ENCODE measurements around the gene CISH. TPM values are rescaled to one million over a fixed set of nuclear protein-coding genes. Genes with fewer than 3 reads are reported as not detected.

The CISH gene
- total RNA-seq, result 1.0 and 3.8 TPM in 2 replicates

GRCh38 chr3:50611464-50612233, at the start of gene CISH:
Gene CISH (minus strand): TSS chr3:50611774. CDS start chr3:50611650, 124 bp downstream.

DNA sequence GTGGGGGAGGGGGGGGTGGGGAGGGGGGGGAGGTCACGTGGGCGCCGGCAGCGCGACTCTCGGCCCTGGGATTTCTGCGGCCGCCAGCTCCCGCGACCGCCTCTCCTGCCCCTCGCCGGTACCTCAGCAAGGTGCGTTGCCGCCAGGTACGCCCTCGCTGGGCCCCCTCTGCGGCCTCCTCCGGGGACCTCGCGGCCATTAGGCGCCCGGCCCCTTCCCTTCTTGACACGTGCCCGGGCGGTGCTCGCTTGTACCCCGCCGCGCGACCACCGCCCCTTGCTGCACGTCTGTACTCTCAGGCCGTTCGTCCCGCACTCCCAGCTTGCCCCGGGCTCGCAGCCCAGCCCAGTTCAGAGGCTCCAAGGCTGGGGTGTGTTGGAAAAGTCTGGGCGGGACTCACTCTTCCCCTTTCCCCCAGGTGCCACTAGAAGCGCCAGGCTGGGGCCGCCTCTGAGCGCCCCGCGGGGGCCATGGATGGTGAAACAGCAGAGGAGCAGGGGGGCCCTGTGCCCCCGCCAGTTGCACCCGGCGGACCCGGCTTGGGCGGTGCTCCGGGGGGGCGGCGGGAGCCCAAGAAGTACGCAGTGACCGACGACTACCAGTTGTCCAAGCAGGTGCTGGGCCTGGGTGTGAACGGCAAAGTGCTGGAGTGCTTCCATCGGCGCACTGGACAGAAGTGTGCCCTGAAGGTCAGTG, 5.7 kb upstream of the CISH start, which contains the start of gene MAPKAPK3:
Gene MAPKAPK3 (plus strand): TSS at position 56 of the 696 bp plus-strand sequence. CDS start 415 bp downstream, at position 471.

GRCh38 chr3:50568947-50569749, 42.4 kb downstream of the CISH start, which contains the start of gene HEMK1:
Gene HEMK1 (plus strand): TSS chr3:50569522. CDS start chr3:50571105, 1,583 bp downstream.

DNA sequence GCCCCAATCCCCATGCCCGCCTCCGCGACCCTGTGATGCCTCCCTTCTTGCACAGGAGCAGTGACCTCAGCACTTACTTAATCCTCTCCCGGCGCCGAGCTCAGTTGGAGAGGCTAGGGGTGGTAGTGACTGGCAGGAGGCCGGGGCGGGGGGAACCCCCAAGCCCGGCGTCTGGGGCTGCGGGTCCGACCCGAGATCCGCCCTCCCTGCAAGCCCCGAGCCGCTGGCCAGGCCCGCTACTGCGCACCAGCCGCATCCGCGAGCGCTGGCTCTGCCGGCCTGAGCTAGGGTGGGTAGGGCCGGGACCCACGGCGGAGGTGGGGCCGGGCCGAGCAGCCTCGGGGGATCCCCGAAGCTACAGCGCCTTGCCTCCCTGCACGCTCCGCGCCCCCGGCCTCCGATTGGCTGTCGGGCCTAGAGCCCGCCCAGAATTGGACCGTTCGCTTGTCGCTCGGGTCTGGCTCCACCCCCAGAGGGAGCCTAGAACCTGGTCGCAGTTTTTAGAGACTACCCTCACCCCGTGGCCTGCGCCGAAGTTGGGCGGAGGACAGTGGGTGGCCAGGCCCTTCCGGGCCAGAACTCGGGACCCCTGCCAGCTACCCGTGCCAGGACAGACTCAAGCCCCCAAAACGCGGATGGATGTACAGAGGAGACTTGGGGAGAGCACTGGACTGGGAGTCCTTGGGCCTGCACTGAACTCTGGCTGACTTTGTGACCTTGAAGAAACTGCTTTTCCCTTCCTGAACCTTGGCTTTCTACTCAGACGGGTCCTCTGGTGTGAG, 44.0 kb downstream of the CISH start, which contains the start of gene C3orf18:
Gene C3orf18 (minus strand): TSS at position 362 of the 782 bp plus-strand sequence. CDS start 2,048 bp downstream, outside the sequence.

Other genes starting within 250 kb of the CISH start
- gene CACNA2D2, start 108.1 kb downstream of the CISH start, total RNA-seq, result under 0.01 TPM in 1 of 2 replicates, not detected in the other
- 0.68 and 3.6 TPM in 2 replicates for gene C3orf18, start 44.0 kb downstream of the CISH start, total RNA-seq
- 4.4 and 10.8 TPM in 2 replicates for gene HEMK1, start 42.3 kb downstream of the CISH start, total RNA-seq
- gene MAPKAPK3, start 5.4 kb upstream of the CISH start, total RNA-seq, result 42.4 and 65.1 TPM in 2 replicates
- gene DOCK3, start 63.2 kb upstream of the CISH start, total RNA-seq, result under 0.01 and 0.36 TPM in 2 replicates